ENCODE measurements around the gene SIM2.
"Not testable (repeated sequence)": the region's sequence is repeated elsewhere in the genome, so short reads cannot be mapped to it uniquely, and the experiment has no call there.

Gene SIM2, protein sequence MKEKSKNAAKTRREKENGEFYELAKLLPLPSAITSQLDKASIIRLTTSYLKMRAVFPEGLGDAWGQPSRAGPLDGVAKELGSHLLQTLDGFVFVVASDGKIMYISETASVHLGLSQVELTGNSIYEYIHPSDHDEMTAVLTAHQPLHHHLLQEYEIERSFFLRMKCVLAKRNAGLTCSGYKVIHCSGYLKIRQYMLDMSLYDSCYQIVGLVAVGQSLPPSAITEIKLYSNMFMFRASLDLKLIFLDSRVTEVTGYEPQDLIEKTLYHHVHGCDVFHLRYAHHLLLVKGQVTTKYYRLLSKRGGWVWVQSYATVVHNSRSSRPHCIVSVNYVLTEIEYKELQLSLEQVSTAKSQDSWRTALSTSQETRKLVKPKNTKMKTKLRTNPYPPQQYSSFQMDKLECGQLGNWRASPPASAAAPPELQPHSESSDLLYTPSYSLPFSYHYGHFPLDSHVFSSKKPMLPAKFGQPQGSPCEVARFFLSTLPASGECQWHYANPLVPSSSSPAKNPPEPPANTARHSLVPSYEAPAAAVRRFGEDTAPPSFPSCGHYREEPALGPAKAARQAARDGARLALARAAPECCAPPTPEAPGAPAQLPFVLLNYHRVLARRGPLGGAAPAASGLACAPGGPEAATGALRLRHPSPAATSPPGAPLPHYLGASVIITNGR

DNA sequence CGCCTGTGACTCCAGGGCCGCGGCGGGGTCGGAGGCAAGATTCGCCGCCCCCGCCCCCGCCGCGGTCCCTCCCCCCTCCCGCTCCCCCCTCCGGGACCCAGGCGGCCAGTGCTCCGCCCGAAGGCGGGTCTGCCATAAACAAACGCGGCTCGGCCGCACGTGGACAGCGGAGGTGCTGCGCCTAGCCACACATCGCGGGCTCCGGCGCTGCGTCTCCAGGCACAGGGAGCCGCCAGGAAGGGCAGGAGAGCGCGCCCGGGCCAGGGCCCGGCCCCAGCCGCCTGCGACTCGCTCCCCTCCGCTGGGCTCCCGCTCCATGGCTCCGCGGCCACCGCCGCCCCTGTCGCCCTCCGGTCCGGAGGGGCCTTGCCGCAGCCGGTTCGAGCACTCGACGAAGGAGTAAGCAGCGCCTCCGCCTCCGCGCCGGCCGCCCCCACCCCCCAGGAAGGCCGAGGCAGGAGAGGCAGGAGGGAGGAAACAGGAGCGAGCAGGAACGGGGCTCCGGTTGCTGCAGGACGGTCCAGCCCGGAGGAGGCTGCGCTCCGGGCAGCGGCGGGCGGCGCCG lies at the start of gene SIM2:
Gene SIM2, plus strand, starts transcription at position 135 of the 565 bp plus-strand sequence. CDS start 632 bp downstream, outside the sequence.
- no peak within 1 kb of the TSS for H3K27ac Mint-ChIP-seq

DNA sequence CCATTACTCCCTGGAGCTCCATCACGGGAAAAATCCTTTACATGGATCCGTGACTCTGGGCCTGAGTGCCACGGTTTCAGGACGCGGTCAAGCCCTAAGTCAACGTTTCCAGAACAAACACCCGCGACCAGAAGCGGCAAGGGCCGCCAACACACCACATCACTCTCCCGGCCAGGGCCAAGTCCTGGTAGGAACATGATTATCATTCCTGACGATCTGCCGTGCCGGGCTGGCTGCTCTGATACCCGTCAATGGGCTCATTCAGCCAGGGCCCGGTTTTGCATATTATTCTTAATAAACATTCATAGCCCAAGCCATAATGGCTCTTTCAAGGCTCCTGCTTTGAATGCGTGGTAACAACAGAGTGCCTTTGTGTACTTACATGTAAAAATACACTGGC lies 44.6 kb upstream of the SIM2 start:
- H3K27ac Mint-ChIP-seq, result no peak overlapping the region
- no peaks in the 10 kb centered on the region for H3K36me3 Mint-ChIP-seq (ENCODE audit: low read depth)
- H3K27me3 Mint-ChIP-seq, result peaks cover 6% of the 10 kb centered on the region
- no peak overlapping the region for H3K4me3 Mint-ChIP-seq
- no peaks in the 10 kb centered on the region for H3K9me3 Mint-ChIP-seq
- H3K4me1 Mint-ChIP-seq (ENCODE audit: low read depth), result no peaks in the 10 kb centered on the region

More for the DNA sequence above, at the start of gene SIM2:
- Mint-ChIP-seq H3K4me1 (ENCODE audit: low read depth) (peaks cover 17% of the 10 kb centered on the region), H3K4me3 (no peak within 1 kb of the TSS), H3K36me3 (ENCODE audit: low read depth) (no peaks in the 10 kb centered on the region), H3K9me3 (no peaks in the 10 kb centered on the region), H3K27me3 (peaks cover 76% of the 10 kb centered on the region)

DNA sequence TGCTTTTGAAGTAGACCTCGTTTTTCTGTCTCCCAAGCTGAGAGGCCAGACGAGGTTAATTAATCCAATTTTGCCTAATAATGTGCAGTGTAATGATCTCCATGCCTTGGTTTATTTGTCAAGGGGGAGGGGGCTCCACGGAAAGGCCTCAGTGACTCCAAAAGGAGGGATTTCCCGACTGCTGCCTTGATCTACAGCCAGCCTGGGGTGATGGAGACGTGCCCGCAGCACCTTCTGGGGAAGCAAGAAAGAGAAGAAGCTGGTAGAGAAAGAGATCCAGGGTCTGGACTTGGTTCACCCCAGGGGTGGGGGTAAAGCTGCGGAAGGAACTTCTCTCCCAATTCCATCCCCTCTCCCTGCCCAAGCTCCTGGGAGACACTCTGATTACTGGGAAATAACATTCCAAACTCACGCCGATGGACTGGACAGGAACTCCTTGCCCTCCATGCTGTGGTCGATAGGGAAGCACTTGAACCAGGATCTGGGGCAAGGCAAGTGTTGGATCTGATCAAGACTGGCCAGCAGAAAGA lies 44.1 kb upstream of the SIM2 start:
- no peaks in the 10 kb centered on the region for H3K36me3 Mint-ChIP-seq (ENCODE audit: low read depth)
- no peaks in the 10 kb centered on the region for H3K9me3 Mint-ChIP-seq
- H3K4me1 Mint-ChIP-seq (ENCODE audit: low read depth), result no peaks in the 10 kb centered on the region
- H3K4me3 Mint-ChIP-seq, result no peak overlapping the region
- no peak overlapping the region for H3K27ac Mint-ChIP-seq
- H3K27me3 Mint-ChIP-seq, result peaks cover 6% of the 10 kb centered on the region

DNA sequence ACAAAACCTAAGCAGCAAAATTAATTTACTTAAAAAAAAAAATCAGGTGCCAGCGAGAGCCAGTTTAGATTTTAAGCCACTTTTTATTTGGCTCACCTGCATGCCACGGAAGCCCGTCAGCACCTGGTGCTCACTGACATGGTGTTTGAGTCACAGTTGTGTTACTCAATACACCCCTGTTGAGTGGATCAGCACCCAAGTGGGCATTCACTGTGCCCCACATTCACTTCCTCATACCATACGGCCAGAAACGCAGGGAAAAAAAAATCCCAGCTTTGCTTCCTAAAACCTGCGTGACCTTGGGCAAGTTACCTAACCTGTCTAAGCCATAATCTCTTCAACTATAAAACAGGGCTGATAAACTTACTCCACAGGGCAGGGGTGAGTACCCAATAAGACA lies 42.8 kb upstream of the SIM2 start:
- Mint-ChIP-seq H3K27ac (no peak overlapping the region), H3K9me3 (no peaks in the 10 kb centered on the region), H3K4me1 (ENCODE audit: low read depth) (no peaks in the 10 kb centered on the region), H3K27me3 (peaks cover 16% of the 10 kb centered on the region), H3K36me3 (ENCODE audit: low read depth) (no peaks in the 10 kb centered on the region), H3K4me3 (no peak overlapping the region)

DNA sequence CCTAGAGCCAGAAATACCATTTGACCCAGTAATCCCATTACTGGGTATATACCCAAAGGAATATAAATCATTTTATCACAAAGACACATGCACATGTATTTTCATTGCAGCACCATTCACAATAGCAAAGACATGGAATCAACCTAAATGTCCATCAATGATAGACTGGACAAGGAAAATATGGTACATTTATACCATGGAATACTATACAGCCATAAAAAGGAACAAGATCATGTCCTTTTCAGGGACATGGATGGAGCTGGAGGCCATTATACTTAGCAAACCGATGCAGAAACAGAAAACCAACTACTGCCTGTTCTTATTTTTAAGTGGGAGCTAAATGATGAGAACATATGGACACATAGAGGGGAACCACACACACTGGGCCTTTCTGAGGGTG lies 41.6 kb upstream of the SIM2 start:
- not testable (repeated sequence) for H3K4me3 Mint-ChIP-seq; H3K27ac Mint-ChIP-seq; H3K4me1 Mint-ChIP-seq (ENCODE audit: low read depth); H3K9me3 Mint-ChIP-seq; H3K36me3 Mint-ChIP-seq (ENCODE audit: low read depth)
- peaks cover 24% of the 10 kb centered on the region for H3K27me3 Mint-ChIP-seq

DNA sequence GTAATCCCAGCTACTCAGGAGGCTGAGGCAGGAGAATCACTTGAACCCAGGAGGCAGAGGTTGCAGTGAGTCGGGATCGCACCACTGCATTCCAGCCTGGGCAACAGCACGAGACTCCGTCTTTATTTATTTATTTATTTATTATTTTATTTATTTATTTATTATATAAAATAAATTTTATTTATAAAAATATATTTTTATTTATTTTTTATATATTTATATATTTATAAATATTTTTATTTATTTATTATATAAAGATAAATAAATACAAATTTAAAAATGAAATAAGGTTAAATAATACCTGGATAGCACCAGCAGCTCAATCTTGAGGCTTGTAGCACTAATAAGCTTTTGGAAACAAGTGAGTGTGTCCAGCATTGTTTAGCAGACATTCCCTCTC lies 40.9 kb upstream of the SIM2 start:
- Mint-ChIP-seq H3K9me3 (no peaks in the 10 kb centered on the region), H3K4me3 (no peak overlapping the region), H3K27ac (no peak overlapping the region), H3K4me1 (ENCODE audit: low read depth) (no peaks in the 10 kb centered on the region), H3K27me3 (peaks cover 25% of the 10 kb centered on the region), H3K36me3 (ENCODE audit: low read depth) (no peaks in the 10 kb centered on the region)

DNA sequence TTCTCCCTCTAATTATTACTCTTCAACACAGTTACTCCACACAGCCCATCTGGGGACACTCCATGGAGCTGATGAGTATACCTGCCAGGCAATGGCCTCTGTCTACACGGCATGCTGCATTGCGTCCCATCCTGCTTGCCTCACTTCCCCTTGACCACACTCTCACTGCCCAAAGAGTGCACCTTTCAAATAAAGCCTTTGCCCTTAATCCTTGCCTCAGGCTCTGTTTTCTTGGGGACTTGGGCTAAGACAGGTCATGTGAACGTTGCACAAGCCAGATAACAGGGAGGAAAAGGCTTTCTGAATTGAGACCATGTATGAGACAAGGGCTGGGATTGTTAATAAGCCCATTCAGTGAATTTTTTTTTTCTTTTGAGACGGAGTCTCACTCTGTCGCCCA lies 40.0 kb upstream of the SIM2 start:
- Mint-ChIP-seq H3K9me3 (no peaks in the 10 kb centered on the region), H3K27ac (no peak overlapping the region), H3K4me3 (no peak overlapping the region), H3K36me3 (ENCODE audit: low read depth) (no peaks in the 10 kb centered on the region), H3K27me3 (peaks cover 34% of the 10 kb centered on the region), H3K4me1 (ENCODE audit: low read depth) (no peaks in the 10 kb centered on the region)

DNA sequence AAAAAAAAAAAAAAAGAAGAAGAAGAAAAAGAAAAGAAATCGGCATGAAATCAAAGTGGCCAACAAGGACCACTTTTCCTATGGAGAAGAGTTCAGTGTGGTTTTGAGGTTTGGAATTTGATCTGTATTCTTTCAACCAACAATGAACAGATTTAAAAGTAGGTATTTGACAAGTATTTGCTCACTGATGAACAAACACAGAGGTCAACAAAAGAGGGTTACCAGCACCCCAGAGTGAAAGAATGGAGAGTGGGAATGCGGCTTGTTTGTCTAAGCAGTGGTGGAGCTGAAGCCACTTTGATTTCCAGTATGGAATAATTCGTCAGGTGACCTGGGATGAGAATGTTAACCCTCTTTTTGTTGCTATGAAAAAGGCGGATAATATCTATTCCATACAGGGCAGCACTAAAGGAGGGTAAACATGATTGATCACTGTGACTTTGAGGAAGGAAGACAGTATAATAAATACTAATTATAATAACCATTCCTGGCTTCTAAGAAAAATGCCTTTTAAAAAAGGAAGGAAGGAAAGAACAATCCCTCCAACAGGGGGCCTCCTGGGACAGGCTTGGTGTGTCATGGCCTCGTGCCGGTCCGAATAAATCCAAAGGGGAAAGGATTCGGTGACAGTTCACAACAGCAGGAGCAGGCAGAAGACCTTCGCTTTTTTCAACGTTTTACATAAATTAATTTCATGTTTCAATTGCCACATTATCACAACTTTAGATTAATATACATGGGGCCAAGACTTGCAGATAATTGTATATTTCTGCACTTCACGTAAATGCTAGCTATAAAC lies 37.2 kb upstream of the SIM2 start:
- Mint-ChIP-seq H3K4me3 (no peak overlapping the region), H3K36me3 (ENCODE audit: low read depth) (no peaks in the 10 kb centered on the region), H3K27ac (no peak overlapping the region), H3K4me1 (ENCODE audit: low read depth) (no peaks in the 10 kb centered on the region), H3K27me3 (peaks cover 36% of the 10 kb centered on the region), H3K9me3 (no peaks in the 10 kb centered on the region)

DNA sequence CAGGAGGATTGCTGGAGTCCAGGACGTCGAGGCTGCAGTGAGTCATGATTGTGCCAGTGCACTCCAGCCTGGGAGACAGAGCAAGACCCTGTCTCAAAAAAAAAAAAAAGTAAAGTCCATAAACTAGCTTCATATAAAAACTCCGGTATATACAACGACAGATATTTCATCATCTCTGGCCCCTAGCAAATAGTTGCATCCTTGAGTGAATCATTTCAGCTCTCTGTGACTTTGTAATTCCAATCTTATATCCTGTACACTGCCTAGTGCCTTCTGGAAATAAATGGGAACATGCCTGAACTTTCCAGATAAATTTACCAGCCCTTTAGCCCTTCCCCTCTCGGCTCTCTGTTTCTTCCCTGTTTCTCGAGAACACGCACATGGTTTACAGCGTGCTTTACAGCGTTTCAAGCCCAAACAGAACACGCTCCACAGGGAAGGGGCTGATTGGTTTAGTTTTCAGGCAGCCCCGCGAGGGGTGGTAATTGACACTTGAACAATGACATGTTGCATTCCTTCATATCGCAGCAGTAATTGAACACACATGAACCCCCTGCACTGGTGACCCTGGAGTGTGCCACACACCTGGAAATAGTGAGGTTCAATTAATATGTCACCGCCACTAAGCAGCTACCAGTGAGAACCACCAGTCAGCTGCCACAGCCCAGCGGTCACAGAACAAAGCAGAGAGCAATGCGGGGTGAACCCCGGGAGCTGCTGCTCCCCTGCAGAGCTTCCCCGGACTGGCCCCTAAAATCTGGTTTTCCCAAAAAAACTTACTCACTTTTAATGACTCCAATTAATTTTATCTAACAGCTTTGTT lies 35.7 kb upstream of the SIM2 start:
- H3K36me3 Mint-ChIP-seq (ENCODE audit: low read depth), result no peaks in the 10 kb centered on the region
- no peaks in the 10 kb centered on the region for H3K9me3 Mint-ChIP-seq
- H3K4me1 Mint-ChIP-seq (ENCODE audit: low read depth), result no peaks in the 10 kb centered on the region
- H3K27ac Mint-ChIP-seq, result no peak overlapping the region
- H3K27me3 Mint-ChIP-seq, result peaks cover 45% of the 10 kb centered on the region
- no peak overlapping the region for H3K4me3 Mint-ChIP-seq

DNA sequence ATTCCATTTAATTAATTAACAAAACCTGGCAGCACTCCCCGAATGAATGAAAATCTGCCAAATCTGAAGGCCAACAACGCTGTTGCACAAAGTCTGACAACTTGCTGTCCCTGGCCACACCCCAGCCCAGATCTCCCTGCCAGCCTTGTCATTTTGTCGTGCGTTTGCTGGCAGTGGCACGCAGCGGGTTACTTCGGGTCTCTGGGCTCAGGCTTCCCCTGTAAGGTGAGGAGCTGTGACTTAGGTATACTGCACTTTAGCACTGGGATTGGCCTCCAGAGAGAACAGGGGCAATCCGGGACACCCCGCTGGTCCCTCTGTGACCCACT lies 34.3 kb upstream of the SIM2 start:
- Mint-ChIP-seq H3K27ac (no peak overlapping the region), H3K9me3 (no peaks in the 10 kb centered on the region), H3K36me3 (ENCODE audit: low read depth) (no peaks in the 10 kb centered on the region), H3K4me1 (ENCODE audit: low read depth) (no peaks in the 10 kb centered on the region), H3K4me3 (no peak overlapping the region), H3K27me3 (peaks cover 44% of the 10 kb centered on the region)

DNA sequence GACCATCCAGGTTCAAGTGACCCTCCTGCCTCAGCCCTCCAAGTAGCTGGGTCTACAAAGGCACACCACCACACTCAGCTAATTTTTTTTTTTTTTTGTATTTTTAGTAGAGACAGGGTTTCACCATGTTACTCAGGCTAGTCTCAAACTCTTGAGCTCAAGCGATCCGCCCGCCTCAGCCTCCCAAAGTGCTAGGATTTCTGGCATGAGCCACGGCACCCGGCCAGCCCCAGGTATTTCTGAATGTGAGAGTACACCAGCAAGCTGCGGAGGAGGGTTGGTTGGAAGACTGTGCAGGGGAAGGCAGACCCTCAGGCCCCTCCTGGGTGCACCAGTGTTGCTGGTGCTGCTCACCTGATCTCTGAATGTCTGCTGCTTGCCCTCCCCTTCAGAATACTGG lies 33.1 kb upstream of the SIM2 start:
- Mint-ChIP-seq H3K9me3 (no peaks in the 10 kb centered on the region), H3K36me3 (ENCODE audit: low read depth) (no peaks in the 10 kb centered on the region), H3K4me1 (ENCODE audit: low read depth) (no peaks in the 10 kb centered on the region), H3K27me3 (peaks cover 42% of the 10 kb centered on the region), H3K4me3 (no peak overlapping the region), H3K27ac (no peak overlapping the region)

DNA sequence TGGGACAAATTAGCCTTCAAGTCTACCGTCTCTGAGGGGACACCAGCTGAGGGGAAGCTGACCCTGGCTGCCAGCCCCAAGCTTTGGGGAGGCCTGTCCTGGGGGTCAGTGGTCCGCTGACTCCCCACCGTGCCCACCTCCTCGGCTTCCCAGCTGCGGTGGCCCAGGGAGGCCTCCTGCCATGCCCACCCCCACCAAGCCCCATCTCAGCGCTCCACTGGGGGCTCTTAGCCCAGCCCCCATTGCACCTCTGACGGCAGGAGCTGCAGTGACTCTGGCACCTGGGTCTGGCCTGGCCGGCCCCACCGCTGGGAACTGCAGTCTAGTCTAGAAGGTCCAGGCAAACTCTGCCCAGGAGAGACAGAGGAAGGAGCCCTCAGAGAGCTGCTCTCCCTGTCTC lies 30.2 kb upstream of the SIM2 start:
- Mint-ChIP-seq H3K4me1 (ENCODE audit: low read depth) (no peaks in the 10 kb centered on the region), H3K36me3 (ENCODE audit: low read depth) (no peaks in the 10 kb centered on the region), H3K27ac (no peak overlapping the region), H3K4me3 (no peak overlapping the region), H3K27me3 (peaks cover 31% of the 10 kb centered on the region), H3K9me3 (no peaks in the 10 kb centered on the region)

DNA sequence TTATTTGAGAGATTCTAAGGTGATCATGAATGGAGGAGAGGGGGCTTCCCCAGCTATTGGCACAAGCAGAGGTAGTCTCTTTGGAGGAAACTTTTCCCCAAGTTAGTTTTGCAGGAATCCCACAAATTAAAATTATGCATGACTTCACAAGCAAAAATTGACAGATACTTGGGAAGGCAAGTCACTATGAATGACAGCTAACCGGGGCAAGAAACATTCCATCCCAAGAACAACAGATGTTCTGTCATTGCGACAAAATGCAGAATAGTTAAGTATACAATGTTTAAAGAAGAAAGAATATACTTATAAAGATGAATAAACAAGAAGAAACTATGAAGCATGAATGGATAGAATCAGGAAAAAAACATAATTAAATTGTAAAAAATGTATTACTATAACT lies 27.1 kb upstream of the SIM2 start:
- Mint-ChIP-seq H3K27me3 (peaks cover 45% of the 10 kb centered on the region), H3K4me3 (no peak overlapping the region), H3K9me3 (no peaks in the 10 kb centered on the region), H3K27ac (no peak overlapping the region), H3K4me1 (ENCODE audit: low read depth) (no peaks in the 10 kb centered on the region), H3K36me3 (ENCODE audit: low read depth) (no peaks in the 10 kb centered on the region)

DNA sequence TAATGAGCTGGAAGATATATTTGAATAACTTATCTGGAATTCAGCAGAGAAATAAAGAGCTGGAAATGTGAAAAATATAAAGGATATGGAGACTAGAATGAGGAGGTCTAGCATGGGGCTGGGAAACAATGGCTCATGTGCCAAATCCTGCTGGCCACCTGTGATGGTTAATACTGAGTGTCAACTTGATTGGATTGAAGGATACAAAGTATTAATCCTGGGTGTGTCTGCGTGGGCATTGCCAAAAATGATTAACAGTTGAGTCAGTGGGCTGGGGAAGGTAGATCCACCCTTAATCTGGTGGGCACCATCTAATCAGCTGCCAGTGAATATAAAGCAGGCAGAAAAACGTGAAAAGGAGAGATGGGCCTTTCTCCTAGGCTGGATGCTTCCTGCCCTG lies 26.6 kb upstream of the SIM2 start:
- not testable (repeated sequence) for H3K27ac Mint-ChIP-seq; H3K36me3 Mint-ChIP-seq (ENCODE audit: low read depth); H3K4me3 Mint-ChIP-seq; H3K4me1 Mint-ChIP-seq (ENCODE audit: low read depth); H3K9me3 Mint-ChIP-seq
- H3K27me3 Mint-ChIP-seq, result peaks cover 48% of the 10 kb centered on the region
